ENCODE results near the gene SLC9A9.

DNA sequence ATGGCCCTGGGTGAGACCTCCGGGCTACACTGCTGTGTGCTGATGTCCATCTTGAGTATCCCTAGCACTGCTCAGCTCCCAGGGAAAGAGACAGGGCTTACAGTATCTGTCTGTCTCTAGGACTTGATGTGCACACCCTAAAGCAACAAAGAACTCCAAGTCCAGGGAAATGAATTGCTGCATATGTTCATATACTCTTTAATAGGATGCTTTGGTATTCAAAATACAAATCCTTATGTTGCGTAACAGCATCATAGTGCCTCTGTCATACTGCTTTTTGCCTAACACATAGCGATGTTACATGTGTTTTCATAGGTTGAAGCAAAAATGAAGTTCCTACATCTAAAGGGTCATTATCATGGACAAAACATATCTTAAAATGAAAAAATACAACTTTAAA, 299.9 kb downstream of the SLC9A9 start:
- no peak for TF ChIP-seq POLR2A (IDR thresholded peaks at IDR 0.05)
- TF ChIP-seq, protein P1, sequence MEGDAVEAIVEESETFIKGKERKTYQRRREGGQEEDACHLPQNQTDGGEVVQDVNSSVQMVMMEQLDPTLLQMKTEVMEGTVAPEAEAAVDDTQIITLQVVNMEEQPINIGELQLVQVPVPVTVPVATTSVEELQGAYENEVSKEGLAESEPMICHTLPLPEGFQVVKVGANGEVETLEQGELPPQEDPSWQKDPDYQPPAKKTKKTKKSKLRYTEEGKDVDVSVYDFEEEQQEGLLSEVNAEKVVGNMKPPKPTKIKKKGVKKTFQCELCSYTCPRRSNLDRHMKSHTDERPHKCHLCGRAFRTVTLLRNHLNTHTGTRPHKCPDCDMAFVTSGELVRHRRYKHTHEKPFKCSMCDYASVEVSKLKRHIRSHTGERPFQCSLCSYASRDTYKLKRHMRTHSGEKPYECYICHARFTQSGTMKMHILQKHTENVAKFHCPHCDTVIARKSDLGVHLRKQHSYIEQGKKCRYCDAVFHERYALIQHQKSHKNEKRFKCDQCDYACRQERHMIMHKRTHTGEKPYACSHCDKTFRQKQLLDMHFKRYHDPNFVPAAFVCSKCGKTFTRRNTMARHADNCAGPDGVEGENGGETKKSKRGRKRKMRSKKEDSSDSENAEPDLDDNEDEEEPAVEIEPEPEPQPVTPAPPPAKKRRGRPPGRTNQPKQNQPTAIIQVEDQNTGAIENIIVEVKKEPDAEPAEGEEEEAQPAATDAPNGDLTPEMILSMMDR (IDR thresholded peaks at IDR 0.05 in 4 of 5, conservative IDR thresholded peaks at IDR 0.05 in 1 of 5) = no peak
